ENCODE data around the gene CYP2A6.

The CYP2A6 gene

DNA sequence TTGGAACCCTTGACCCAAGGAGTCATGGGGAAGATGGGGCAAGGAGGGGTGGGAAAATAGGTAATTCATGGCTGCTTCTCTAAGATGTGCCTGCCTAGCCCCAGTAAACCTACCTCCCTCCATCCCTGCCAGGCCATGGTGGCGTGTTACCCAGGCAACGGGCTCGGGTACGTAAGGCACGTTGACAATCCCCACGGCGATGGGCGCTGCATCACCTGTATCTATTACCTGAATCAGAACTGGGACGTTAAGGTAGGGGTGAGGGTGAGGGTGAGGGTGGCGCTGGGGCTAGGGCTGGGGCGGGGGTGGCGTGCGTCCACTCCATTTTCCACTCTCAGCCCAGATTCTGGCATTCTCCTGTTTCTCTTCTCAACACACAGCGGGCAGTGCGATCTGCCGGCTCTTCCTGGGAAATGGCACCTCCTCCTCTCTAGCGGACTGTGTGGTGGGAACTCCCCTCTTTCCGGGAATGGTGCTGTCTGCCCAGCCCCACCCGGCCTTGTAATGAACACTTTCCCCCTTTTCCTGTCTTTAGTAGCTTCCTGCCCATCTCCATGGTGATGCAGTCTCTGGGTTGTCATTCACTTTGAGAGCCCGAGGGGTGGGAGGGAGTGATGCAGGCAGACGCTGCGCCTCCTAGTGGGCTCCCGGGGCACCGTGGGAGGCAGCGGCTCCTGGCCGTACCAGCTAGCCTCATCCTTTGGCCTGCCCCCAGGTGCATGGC is 43.7 kb downstream of the CYP2A6 start:
- WGBS, 2 experiments (ENCODE audit: insufficient coverage in 2 of 2) = 14 to 18% methylated on average over 13 to 16 of the region's 26 CpGs
- Histone ChIP-seq H3K9me3 (ENCODE audit: control insufficient read depth, low read length) (no peaks in the 10 kb centered on the region), H3K36me3 (ENCODE audit: control insufficient read depth, insufficient read depth, low read length) (peaks cover 74% of the 10 kb centered on the region), H3K4me1 (ENCODE audit: control insufficient read depth, insufficient read depth, low read length, poor library complexity, severe bottlenecking) (peaks cover 63% of the 10 kb centered on the region), H3K4me3 (ENCODE audit: extremely low read depth, insufficient read depth, low read length, poor library complexity, severe bottlenecking) (peak overlapping the region; percentile 14), H3K27ac (ENCODE audit: low read depth, low read length, severe bottlenecking) (peak overlapping the region; percentile 81)

DNA sequence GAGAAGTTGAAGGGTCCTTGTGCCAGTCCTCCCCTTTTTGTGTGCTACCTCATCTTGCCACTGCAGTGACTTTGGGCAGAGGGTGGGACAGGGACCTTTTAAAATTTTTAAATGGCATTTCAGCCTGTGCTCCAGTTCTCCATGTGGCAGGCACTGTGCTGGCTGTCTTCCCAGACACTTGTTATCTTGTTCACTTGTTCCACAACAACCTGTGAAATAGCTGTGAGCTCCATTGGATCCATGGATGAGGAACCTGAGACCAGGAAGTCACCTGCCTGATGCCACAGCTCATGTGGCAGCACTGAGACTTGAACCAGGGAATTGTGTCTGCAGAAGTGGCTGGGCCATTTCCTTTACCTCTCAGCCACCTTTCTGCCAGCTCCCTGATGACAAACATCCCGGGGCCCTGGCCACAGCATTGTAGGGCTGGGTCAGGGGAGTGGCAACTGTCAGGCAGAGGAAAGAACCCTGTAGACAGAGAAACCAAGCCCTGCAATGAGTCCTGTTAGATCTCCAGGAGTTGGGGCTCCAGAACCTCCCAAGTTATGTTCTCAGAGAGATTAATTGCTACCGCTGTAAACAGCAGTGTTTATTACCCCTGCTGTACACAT is 44.9 kb downstream of the CYP2A6 start:
- peaks cover 87% of the 10 kb centered on the region for H3K36me3 ChIP-seq (ENCODE audit: control insufficient read depth, insufficient read depth, low read length)
- H3K27ac ChIP-seq (ENCODE audit: low read depth, low read length, severe bottlenecking) = peak overlapping the region; percentile 81
- H3K4me3 ChIP-seq (ENCODE audit: extremely low read depth, insufficient read depth, low read length, poor library complexity, severe bottlenecking) = no peak overlapping the region
- 100% methylated on average over 1 to 2 of the region's 2 CpGs for WGBS, 2 experiments (ENCODE audit: insufficient coverage in 2 of 2)
- peaks cover 72% of the 10 kb centered on the region for H3K4me1 ChIP-seq (ENCODE audit: control insufficient read depth, insufficient read depth, low read length, poor library complexity, severe bottlenecking)
- no peaks in the 10 kb centered on the region for H3K9me3 ChIP-seq (ENCODE audit: control insufficient read depth, low read length)

DNA sequence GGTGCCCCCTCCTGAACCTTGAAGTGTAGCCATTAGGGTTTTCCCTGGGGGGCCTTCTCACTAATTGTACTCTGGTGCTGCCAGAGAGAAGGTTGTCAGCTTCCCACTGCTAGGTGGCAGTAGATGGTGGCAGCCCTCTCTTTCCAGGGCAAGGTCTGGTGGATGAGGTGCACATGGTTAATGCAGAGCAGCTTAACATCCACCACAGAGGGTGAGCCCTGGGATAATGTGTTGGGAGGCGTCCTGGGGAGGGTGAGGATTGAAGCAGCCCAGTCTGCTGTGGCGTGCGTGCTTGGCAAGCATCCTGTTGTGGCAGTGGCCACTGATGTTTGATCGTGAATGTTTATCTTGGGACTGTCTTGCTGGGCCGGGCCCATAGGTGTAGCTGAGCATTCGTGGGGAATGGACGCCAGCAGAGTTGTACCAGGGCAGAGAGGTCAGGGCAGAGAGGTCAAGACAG is 45.4 kb downstream of the CYP2A6 start:
- Histone ChIP-seq H3K36me3 (ENCODE audit: control insufficient read depth, insufficient read depth, low read length) (peaks cover 89% of the 10 kb centered on the region), H3K4me1 (ENCODE audit: control insufficient read depth, insufficient read depth, low read length, poor library complexity, severe bottlenecking) (peaks cover 73% of the 10 kb centered on the region), H3K4me3 (ENCODE audit: extremely low read depth, insufficient read depth, low read length, poor library complexity, severe bottlenecking) (no peak overlapping the region), H3K9me3 (ENCODE audit: control insufficient read depth, low read length) (no peaks in the 10 kb centered on the region), H3K27ac (ENCODE audit: low read depth, low read length, severe bottlenecking) (no peak overlapping the region)
- 93 to 99% methylated on average over 6 to 7 of the region's 7 CpGs for WGBS, 2 experiments (ENCODE audit: insufficient coverage in 2 of 2)

DNA sequence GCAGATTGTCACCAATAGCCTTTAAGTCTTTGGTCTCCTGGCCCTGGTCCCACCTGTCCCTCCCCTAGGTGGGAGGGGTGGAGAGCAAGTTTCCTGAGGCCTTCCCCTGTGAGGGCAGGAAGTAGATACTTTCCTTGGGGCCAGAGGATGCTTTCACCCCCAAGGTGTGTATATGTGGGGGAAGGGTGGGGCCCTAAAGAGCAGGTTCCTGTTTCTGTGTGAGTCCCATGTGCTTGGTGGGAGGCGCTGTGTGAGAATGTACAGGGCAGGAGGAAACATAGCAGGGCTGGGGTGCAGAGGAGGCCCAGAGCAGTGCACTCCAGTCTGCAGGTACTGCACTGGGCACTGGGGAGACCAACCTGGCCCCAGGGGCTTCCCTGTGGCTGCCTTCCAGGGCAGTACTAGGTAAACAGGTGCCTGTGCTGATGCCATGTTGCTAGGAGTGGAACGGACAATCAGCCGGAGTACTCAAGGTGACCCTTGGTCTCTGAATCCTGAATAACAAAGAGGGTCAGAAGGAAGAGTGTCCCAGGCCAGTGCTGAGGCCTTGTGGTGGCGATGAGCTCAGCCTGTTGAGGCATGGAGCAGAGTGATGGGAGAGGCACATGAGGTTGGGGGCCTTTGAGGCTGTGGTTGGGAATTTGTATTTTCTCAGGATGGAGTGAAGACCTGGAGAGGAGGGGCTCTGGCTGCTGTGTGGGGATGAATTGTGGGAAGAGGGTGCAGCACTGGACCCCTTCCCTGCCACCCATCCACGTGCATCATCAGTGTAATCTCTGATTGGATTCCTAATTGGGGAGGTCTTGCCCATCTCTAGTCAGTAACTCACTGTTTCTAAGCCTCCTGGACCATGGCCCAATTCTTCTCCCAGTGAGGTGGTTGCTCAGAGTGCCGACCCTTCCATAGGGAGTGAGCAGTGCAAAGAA is 46.1 kb downstream of the CYP2A6 start:
- Histone ChIP-seq H3K27ac (ENCODE audit: low read depth, low read length, severe bottlenecking) (no peak overlapping the region), H3K36me3 (ENCODE audit: control insufficient read depth, insufficient read depth, low read length) (peaks cover 82% of the 10 kb centered on the region), H3K9me3 (ENCODE audit: control insufficient read depth, low read length) (no peaks in the 10 kb centered on the region), H3K4me1 (ENCODE audit: control insufficient read depth, insufficient read depth, low read length, poor library complexity, severe bottlenecking) (peaks cover 70% of the 10 kb centered on the region), H3K4me3 (ENCODE audit: extremely low read depth, insufficient read depth, low read length, poor library complexity, severe bottlenecking) (no peak overlapping the region)
- 90 to 98% methylated on average over 4 to 5 of the region's 6 CpGs for WGBS, 2 experiments (ENCODE audit: insufficient coverage in 2 of 2)

- Histone ChIP-seq H3K27ac (ENCODE audit: low read depth, low read length, severe bottlenecking) (peak overlapping the region; percentile 36), H3K4me1 (ENCODE audit: control insufficient read depth, insufficient read depth, low read length, poor library complexity, severe bottlenecking) (peaks cover 70% of the 10 kb centered on the region), H3K4me3 (ENCODE audit: extremely low read depth, insufficient read depth, low read length, poor library complexity, severe bottlenecking) (no peak overlapping the region), H3K9me3 (ENCODE audit: control insufficient read depth, low read length) (no peaks in the 10 kb centered on the region), H3K36me3 (ENCODE audit: control insufficient read depth, insufficient read depth, low read length) (peaks cover 75% of the 10 kb centered on the region)
- 74 to 96% methylated on average over 4 to 5 of the region's 9 CpGs for WGBS, 2 experiments (ENCODE audit: insufficient coverage in 2 of 2)
Measured at GRCh38 chr19:40803170-40803856, 46.9 kb downstream of the CYP2A6 start.

- Histone ChIP-seq H3K9me3 (ENCODE audit: control insufficient read depth, low read length) (no peaks in the 10 kb centered on the region), H3K36me3 (ENCODE audit: control insufficient read depth, insufficient read depth, low read length) (peaks cover 67% of the 10 kb centered on the region), H3K4me3 (ENCODE audit: extremely low read depth, insufficient read depth, low read length, poor library complexity, severe bottlenecking) (peak overlapping the region; percentile 19), H3K27ac (ENCODE audit: low read depth, low read length, severe bottlenecking) (no peak overlapping the region), H3K4me1 (ENCODE audit: control insufficient read depth, insufficient read depth, low read length, poor library complexity, severe bottlenecking) (peaks cover 70% of the 10 kb centered on the region)
- 83 to 96% methylated on average over 4 to 9 of the region's 11 CpGs for WGBS, 2 experiments (ENCODE audit: insufficient coverage in 2 of 2)
Measured at GRCh38 chr19:40802300-40803169, 47.7 kb downstream of the CYP2A6 start.

DNA sequence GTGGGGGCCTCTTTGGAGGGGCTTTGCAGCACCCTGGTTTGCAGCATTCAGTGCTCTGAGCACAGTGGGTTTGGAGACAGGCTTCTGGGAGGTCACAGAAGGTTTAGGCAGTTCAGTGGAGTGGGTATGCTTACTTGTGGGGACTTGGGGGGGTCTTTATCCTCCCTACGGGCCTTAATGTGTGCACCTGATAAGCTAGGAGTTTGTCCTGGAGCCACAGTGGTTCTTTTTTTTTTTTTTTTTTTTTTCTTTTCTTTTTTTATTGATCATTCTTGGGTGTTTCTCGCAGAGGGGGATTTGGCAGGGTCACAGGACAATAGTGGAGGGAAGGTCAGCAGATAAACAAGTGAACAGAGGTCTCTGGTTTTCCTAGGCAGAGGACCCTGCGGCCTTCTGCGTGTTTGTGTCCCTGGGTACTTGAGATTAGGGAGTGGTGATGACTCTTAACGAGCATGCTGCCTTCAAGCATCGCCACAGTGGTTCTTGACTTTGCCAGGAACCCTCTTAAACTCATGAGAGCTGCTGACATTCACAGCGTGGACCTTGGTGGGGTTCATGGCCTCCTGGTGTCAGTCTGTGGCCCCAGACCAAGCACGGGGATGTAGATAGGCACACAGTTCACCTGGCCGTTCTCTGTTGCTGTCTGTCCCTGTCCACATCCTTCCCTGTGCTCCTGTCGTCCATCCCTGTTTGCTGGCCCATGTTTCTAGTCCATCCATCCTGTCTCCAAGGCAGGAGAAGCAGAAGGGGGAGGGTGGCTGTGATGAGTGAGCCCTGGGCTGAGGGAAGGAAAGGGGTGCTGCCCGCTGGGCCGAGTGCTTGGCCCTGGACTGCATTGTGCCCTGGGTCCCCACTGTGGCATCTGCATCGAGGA is 48.6 kb downstream of the CYP2A6 start:
- peaks cover 60% of the 10 kb centered on the region for H3K36me3 ChIP-seq (ENCODE audit: control insufficient read depth, insufficient read depth, low read length)

GRCh38 chr19:40800997-40801377 is 49.3 kb downstream of the CYP2A6 start:
- Histone ChIP-seq H3K27ac (ENCODE audit: low read depth, low read length, severe bottlenecking) (peak overlapping the region; percentile 10), H3K4me3 (ENCODE audit: extremely low read depth, insufficient read depth, low read length, poor library complexity, severe bottlenecking) (peak overlapping the region; percentile 73), H3K9me3 (ENCODE audit: control insufficient read depth, low read length) (no peaks in the 10 kb centered on the region), H3K4me1 (ENCODE audit: control insufficient read depth, insufficient read depth, low read length, poor library complexity, severe bottlenecking) (peaks cover 57% of the 10 kb centered on the region), H3K36me3 (ENCODE audit: control insufficient read depth, insufficient read depth, low read length) (peaks cover 60% of the 10 kb centered on the region)
- whole genome bisulfite sequencing, 2 experiments (ENCODE audit: insufficient coverage in 2 of 2) = 94 to 96% methylated on average over 27 of the region's 27 CpGs

More for the DNA sequence above, 48.6 kb downstream of the CYP2A6 start:
- 89 to 91% methylated on average over 6 to 10 of the region's 13 CpGs for WGBS, 2 experiments (ENCODE audit: insufficient coverage in 2 of 2)
- H3K27ac ChIP-seq (ENCODE audit: low read depth, low read length, severe bottlenecking) = peak overlapping the region; percentile 10
- no peaks in the 10 kb centered on the region for H3K9me3 ChIP-seq (ENCODE audit: control insufficient read depth, low read length)
- H3K4me3 ChIP-seq (ENCODE audit: extremely low read depth, insufficient read depth, low read length, poor library complexity, severe bottlenecking) = peak overlapping the region; percentile 19
- peaks cover 64% of the 10 kb centered on the region for H3K4me1 ChIP-seq (ENCODE audit: control insufficient read depth, insufficient read depth, low read length, poor library complexity, severe bottlenecking)

DNA sequence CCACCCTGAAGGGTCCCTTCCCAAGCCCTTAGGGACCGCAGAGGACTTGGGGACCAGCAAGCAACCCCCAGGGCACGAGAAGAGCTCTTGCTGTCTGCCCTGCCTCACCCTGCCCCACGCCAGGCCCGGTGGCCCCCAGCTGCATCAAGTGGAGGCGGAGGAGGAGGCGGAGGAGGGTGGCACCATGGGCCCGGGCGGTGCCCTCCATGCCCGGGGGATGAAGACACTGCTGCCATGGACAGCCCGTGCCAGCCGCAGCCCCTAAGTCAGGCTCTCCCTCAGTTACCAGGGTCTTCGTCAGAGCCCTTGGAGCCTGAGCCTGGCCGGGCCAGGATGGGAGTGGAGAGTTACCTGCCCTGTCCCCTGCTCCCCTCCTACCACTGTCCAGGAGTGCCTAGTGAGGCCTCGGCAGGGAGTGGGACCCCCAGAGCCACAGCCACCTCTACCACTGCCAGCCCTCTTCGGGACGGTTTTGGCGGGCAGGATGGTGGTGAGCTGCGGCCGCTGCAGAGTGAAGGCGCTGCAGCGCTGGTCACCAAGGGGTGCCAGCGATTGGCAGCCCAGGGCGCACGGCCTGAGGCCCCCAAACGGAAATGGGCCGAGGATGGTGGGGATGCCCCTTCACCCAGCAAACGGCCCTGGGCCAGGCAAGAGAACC is 49.8 kb downstream of the CYP2A6 start:
- Histone ChIP-seq H3K4me3 (ENCODE audit: extremely low read depth, insufficient read depth, low read length, poor library complexity, severe bottlenecking) (peak overlapping the region; percentile 73), H3K4me1 (ENCODE audit: control insufficient read depth, insufficient read depth, low read length, poor library complexity, severe bottlenecking) (peaks cover 52% of the 10 kb centered on the region), H3K36me3 (ENCODE audit: control insufficient read depth, insufficient read depth, low read length) (peaks cover 55% of the 10 kb centered on the region), H3K9me3 (ENCODE audit: control insufficient read depth, low read length) (no peaks in the 10 kb centered on the region), H3K27ac (ENCODE audit: low read depth, low read length, severe bottlenecking) (no peak overlapping the region)
- 91 to 94% methylated on average over 16 to 26 of the region's 27 CpGs for WGBS, 2 experiments (ENCODE audit: insufficient coverage in 2 of 2)
